ENCODE measurements around the gene ARL8B.
"Not testable (repeated sequence)": the region's sequence is repeated elsewhere in the genome, so short reads cannot be mapped to it uniquely, and the experiment has no call there.

Gene ARL8B

DNA sequence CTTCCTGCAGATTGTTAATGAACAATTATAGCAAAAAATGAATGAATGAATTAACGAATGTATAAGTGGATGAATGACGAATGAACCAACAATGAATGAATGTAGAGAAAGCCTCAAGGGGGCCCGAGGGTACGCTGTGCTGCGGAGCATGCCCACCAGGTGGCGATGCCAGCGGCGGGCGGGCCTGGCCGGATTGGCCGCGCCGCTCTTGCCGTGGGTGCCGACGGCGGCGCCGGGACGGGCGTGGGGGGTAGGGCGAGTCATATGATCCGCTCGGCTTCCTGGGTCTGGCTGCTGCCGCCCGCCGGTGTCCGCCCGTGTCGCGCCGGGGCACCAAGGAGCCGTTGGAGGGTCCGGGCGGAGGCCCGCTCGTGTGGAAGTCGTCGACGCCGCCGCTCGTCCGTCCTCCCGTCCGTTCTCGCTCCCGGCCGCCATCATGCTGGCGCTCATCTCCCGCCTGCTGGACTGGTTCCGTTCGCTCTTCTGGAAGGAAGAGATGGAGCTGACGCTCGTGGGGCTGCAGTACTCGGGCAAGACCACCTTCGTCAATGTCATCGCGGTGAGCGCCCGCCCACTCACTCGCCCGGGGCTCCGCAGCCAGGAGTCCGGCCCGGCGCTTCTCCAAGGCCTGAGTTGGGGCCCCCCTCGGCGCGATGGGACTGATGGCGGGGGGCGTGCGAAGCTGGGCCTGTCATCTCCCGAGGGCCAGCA is at the start of gene ARL8B:
Gene ARL8B, plus strand, starts transcription at position 263 of the 711 bp plus-strand sequence. Its CDS starts 174 bp downstream, at position 437.
- peaks cover 3 to 35% (median 29%) of the 10 kb centered on the region in 5 donors for H3K4me1 ChIP-seq (ENCODE audit: control insufficient read depth in 5 of 5, insufficient read depth in 5 of 5, low read length in 5 of 5)
- H3K9me3 ChIP-seq (ENCODE audit: control insufficient read depth in 5 of 5, low read length in 5 of 5): no peaks in the 10 kb centered on the region
- peak within 1 kb of the TSS; percentile 91 for H3K27ac ChIP-seq (ENCODE audit: low read depth, low read length)
- peak within 1 kb of the TSS; percentile 79 to 97 (median 93) for H3K4me3 ChIP-seq (ENCODE audit: low read depth in 1 of 5, low read length in 5 of 5)
- H3K27me3 ChIP-seq (ENCODE audit: control insufficient read depth in 5 of 5, insufficient read depth in 4 of 5, low read length in 5 of 5): no peaks in the 10 kb centered on the region
- peak within 1 kb of the TSS; percentile 56 to 99 (median 96) for H3K9ac ChIP-seq (ENCODE audit: low read length in 5 of 5)
- no peaks in the 10 kb centered on the region for H3K36me3 ChIP-seq (ENCODE audit: control insufficient read depth in 5 of 5, insufficient read depth in 5 of 5, low read length in 5 of 5)

DNA sequence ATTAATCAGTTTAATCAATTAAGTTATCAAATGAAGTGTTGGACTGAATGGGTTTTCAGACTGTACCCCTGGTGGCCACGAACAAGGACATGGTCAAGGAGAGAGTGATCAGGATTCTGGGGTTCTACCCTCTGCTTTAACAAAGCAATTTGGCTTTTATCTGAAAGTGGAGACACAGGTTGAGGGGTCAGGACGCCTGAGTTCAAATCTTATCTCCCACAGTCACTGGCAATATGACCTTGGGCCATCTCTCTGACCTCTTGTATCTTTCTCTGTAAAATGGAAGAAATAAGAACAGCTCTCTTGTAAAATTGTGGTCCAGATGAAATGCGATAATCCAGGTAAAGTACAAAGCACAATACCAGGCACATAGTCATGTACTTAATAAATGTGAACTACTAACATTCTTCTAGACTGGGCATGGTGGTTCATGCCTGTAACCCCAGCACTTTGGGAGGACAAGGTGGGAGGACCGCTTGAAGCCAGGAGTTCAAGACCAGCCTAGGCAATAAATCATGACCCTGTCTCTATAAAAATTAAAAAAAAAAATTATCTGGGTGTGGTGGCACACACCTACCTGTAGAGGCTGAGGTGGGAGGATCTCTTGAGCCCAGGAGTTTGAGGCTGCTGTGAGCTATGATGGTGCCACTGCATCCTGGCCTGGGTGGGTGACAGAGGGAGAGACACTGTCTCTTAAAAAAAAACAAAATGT is 48.6 kb upstream of the ARL8B start:
- Histone ChIP-seq H3K4me1 (ENCODE audit: control insufficient read depth in 5 of 5, insufficient read depth in 5 of 5, low read length in 5 of 5) (peaks cover 0 to 12% (median 0%) of the 10 kb centered on the region in 5 donors), H3K27me3 (ENCODE audit: control insufficient read depth in 5 of 5, insufficient read depth in 4 of 5, low read length in 5 of 5) (no peaks in the 10 kb centered on the region), H3K27ac (ENCODE audit: low read depth, low read length) (no peak overlapping the region), H3K4me3 (ENCODE audit: low read depth in 1 of 5, low read length in 5 of 5) (no peak overlapping the region), H3K9me3 (ENCODE audit: control insufficient read depth in 5 of 5, low read length in 5 of 5) (no peaks in the 10 kb centered on the region), H3K36me3 (ENCODE audit: control insufficient read depth in 5 of 5, insufficient read depth in 5 of 5, low read length in 5 of 5) (no peaks in the 10 kb centered on the region), H3K9ac (ENCODE audit: low read length in 5 of 5) (no peak overlapping the region)

DNA sequence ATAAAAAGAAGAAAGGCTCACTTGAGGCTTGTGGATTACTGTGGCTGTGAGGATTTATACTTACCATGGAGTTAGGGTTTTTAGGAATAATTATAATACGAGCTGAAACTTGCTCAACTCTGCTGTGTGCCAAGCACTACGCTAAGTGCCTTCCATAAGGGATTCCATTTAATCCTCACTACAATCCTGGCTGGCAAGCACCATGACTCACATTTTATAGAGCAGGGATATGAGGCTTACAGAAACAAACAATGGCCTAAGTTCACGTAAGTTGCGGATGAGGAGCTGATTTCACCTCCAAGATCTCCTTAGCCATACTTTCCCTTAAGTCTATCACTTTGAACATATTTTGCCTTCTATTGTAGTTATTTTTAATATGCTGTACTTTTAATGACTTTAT is 43.9 kb upstream of the ARL8B start:
- no peak overlapping the region for H3K4me3 ChIP-seq (ENCODE audit: low read depth in 1 of 5, low read length in 5 of 5)
- H3K27ac ChIP-seq (ENCODE audit: low read depth, low read length): no peak overlapping the region
- H3K9me3 ChIP-seq (ENCODE audit: control insufficient read depth in 5 of 5, low read length in 5 of 5): no peaks in the 10 kb centered on the region
- no peaks in the 10 kb centered on the region for H3K4me1 ChIP-seq (ENCODE audit: control insufficient read depth in 5 of 5, insufficient read depth in 5 of 5, low read length in 5 of 5)
- H3K9ac ChIP-seq (ENCODE audit: low read length in 5 of 5): no peak overlapping the region
- no peaks in the 10 kb centered on the region for H3K36me3 ChIP-seq (ENCODE audit: control insufficient read depth in 5 of 5, insufficient read depth in 5 of 5, low read length in 5 of 5)
- H3K27me3 ChIP-seq (ENCODE audit: control insufficient read depth in 5 of 5, insufficient read depth in 4 of 5, low read length in 5 of 5): no peaks in the 10 kb centered on the region

DNA sequence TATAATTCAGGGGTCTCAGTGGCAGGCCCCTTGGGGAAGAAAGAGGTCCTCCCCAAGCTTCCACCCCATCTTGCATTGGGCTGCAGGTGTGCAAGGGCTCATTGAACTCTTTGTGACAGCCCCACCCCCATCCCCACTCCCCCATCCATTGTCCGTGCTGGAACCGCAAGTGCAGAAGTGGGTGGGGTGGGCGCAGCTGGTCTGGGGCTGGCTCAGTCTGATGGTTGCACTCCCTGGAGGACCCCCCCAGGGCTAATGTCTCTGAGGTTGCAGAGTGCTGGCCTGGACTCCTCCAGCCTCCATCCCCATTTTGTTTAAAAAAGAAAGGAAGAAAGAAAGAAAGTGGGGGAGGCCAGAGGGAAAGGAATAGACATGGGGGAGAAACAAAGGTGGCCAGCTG is 42.3 kb upstream of the ARL8B start:
- Histone ChIP-seq H3K9me3 (ENCODE audit: control insufficient read depth in 5 of 5, low read length in 5 of 5) (no peaks in the 10 kb centered on the region), H3K36me3 (ENCODE audit: control insufficient read depth in 5 of 5, insufficient read depth in 5 of 5, low read length in 5 of 5) (no peaks in the 10 kb centered on the region), H3K27me3 (ENCODE audit: control insufficient read depth in 5 of 5, insufficient read depth in 4 of 5, low read length in 5 of 5) (no peaks in the 10 kb centered on the region), H3K9ac (ENCODE audit: low read length in 5 of 5) (no peak overlapping the region), H3K27ac (ENCODE audit: low read depth, low read length) (no peak overlapping the region), H3K4me3 (ENCODE audit: low read depth in 1 of 5, low read length in 5 of 5) (no peak overlapping the region), H3K4me1 (ENCODE audit: control insufficient read depth in 5 of 5, insufficient read depth in 5 of 5, low read length in 5 of 5) (no peaks in the 10 kb centered on the region)

DNA sequence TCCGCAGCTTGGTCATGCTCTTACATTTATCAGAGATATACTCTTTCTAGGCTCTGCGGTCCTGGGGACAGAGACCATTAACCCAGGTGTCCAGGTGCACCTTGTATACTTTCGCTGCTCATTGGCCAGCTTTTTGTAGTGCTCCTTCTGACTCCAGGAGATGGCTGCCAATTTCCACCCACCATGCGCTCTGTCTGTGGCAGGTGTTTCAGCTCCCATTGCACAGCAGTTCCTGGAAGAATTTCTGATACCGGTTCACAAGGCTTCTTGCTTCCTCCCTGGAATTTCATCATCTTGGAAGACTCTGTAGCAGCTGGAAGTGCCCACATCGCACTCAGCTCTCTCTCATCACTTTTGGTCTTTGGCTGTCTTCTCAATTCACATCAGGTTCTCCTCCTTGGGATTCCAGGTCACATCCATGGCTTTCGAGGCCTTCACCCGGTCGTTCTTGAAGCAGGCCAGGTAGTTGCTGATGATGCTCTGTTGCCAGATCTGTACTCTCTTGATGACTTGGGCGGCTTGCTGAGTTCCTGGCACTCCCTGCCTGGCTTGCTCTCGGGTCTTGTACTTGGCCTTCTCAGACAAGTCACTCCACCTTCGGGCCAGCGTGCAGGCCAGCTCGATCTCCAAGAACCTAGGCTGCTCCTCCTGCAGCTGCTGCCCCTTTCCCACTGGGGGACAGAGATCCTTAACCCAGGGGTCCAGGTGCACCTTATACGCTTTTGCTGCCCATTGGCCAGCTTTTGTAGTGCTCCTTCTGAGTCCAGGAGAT is 41.1 kb upstream of the ARL8B start:
- Histone ChIP-seq H3K27me3 (ENCODE audit: control insufficient read depth in 5 of 5, insufficient read depth in 4 of 5, low read length in 5 of 5) (no peaks in the 10 kb centered on the region), H3K9ac (ENCODE audit: low read length in 5 of 5) (no peak overlapping the region), H3K4me1 (ENCODE audit: control insufficient read depth in 5 of 5, insufficient read depth in 5 of 5, low read length in 5 of 5) (no peaks in the 10 kb centered on the region), H3K9me3 (ENCODE audit: control insufficient read depth in 5 of 5, low read length in 5 of 5) (no peaks in the 10 kb centered on the region), H3K36me3 (ENCODE audit: control insufficient read depth in 5 of 5, insufficient read depth in 5 of 5, low read length in 5 of 5) (no peaks in the 10 kb centered on the region), H3K4me3 (ENCODE audit: low read depth in 1 of 5, low read length in 5 of 5) (no peak overlapping the region), H3K27ac (ENCODE audit: low read depth, low read length) (no peak overlapping the region)

DNA sequence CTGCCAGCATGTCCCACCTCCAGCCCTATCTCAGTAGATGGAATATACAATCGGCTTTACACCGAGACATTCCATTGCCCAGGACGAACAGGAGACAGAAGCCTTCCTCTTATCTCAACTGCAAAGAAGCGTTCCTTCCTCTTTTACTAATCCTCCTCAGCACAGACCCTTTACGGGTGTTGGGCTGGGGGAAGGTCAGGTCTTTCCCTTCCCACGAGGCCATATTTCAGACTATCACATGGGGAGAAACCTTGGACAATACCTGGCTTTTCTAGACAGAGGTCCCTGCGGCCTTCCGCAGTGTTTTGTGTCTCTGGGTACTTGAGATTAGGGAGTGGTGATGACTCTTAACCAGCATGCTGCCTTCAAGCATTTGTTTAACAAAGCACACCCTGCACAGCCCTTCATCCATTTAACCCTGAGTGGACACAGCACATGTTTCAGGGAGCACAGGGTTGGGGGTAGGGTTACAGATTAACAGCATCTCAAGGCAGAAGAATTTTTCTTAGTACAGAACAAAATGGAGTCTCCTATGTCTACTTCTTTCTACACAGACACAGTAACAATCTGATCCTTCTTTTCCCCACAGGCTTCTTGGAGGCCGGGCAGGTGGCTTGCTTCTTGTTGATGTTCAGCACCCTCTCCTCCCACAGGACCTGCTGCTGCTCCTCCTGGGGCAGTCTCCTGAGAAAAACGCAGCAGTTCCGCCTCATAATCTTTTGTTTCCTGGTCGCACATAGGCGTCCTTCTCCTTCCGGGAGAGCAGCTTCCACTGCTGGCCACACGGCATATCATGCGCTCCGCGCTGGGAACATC is 39.9 kb upstream of the ARL8B start:
- not testable (repeated sequence) for H3K36me3 ChIP-seq (ENCODE audit: control insufficient read depth in 5 of 5, insufficient read depth in 5 of 5, low read length in 5 of 5); H3K4me3 ChIP-seq (ENCODE audit: low read depth in 1 of 5, low read length in 5 of 5); H3K9ac ChIP-seq (ENCODE audit: low read length in 5 of 5); H3K27ac ChIP-seq (ENCODE audit: low read depth, low read length); H3K27me3 ChIP-seq (ENCODE audit: control insufficient read depth in 5 of 5, insufficient read depth in 4 of 5, low read length in 5 of 5); H3K4me1 ChIP-seq (ENCODE audit: control insufficient read depth in 5 of 5, insufficient read depth in 5 of 5, low read length in 5 of 5); H3K9me3 ChIP-seq (ENCODE audit: control insufficient read depth in 5 of 5, low read length in 5 of 5)

DNA sequence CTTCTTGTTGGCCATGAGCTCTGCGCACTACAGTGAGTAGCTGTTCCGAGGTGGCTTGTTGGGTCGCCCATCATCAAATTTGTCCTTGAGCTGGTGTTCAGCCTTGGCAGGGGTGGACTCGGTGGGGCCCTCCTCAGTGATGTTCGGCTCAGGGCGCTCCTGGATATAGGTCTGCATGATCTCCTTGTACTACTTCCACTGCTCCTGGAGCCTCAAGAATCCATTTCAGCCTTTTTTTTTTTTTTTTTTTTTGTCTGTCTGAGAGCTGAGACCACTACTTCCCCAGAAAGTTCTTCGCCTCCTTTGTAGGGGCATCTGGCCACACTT is 39.3 kb upstream of the ARL8B start:
- Histone ChIP-seq H3K36me3 (ENCODE audit: control insufficient read depth in 5 of 5, insufficient read depth in 5 of 5, low read length in 5 of 5) (no peaks in the 10 kb centered on the region), H3K9me3 (ENCODE audit: control insufficient read depth in 5 of 5, low read length in 5 of 5) (no peaks in the 10 kb centered on the region), H3K9ac (ENCODE audit: low read length in 5 of 5) (no peak overlapping the region), H3K4me1 (ENCODE audit: control insufficient read depth in 5 of 5, insufficient read depth in 5 of 5, low read length in 5 of 5) (peaks cover 0 to 9% (median 1%) of the 10 kb centered on the region in 5 donors), H3K27ac (ENCODE audit: low read depth, low read length) (no peak overlapping the region), H3K27me3 (ENCODE audit: control insufficient read depth in 5 of 5, insufficient read depth in 4 of 5, low read length in 5 of 5) (no peaks in the 10 kb centered on the region), H3K4me3 (ENCODE audit: low read depth in 1 of 5, low read length in 5 of 5) (no peak overlapping the region)

DNA sequence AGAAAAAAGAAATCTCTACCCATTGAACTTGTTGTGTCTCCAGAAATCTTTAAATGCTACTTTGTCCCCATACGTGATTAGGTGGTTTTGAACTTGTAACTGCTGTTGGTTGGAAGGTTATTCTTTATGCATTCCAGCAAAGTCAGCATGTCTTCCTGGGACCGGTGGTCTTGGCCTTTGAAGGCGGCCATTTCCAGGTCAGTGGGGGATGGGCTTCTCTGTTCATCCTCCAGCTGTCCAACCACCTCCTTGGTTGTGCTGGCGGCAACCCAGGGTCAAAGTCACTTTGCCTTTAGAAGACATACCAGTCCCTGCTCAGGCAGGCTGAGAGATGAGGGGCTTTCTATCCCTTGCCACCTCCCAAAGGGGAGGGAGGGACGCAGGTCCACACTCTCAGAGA is 37.9 kb upstream of the ARL8B start:
- Histone ChIP-seq H3K4me3 (ENCODE audit: low read depth in 1 of 5, low read length in 5 of 5) (no peak overlapping the region), H3K27me3 (ENCODE audit: control insufficient read depth in 5 of 5, insufficient read depth in 4 of 5, low read length in 5 of 5) (no peaks in the 10 kb centered on the region), H3K9ac (ENCODE audit: low read length in 5 of 5) (no peak overlapping the region), H3K27ac (ENCODE audit: low read depth, low read length) (no peak overlapping the region), H3K36me3 (ENCODE audit: control insufficient read depth in 5 of 5, insufficient read depth in 5 of 5, low read length in 5 of 5) (no peaks in the 10 kb centered on the region), H3K4me1 (ENCODE audit: control insufficient read depth in 5 of 5, insufficient read depth in 5 of 5, low read length in 5 of 5) (peaks cover 0 to 15% (median 4%) of the 10 kb centered on the region in 5 donors), H3K9me3 (ENCODE audit: control insufficient read depth in 5 of 5, low read length in 5 of 5) (no peaks in the 10 kb centered on the region)

DNA sequence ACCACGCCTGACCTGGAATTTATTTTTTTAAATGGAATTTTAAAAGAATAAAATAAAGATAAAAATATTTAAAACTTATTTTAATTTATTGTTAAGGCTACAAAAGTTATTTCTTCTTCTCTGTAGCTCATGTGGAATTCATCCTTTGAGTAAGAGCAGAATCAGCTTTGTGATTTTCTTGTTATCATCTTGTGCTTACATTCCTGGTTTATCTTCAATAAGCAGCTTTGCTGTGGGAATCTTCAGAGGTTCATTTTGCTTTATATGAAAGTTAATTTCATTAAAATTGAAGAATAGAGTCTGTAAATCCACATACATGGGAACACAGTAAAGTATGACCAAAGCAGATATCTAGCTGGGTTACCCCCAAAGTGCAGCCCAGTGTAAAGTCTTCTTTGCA is 35.4 kb upstream of the ARL8B start:
- Histone ChIP-seq H3K27me3 (ENCODE audit: control insufficient read depth in 5 of 5, insufficient read depth in 4 of 5, low read length in 5 of 5) (no peaks in the 10 kb centered on the region), H3K36me3 (ENCODE audit: control insufficient read depth in 5 of 5, insufficient read depth in 5 of 5, low read length in 5 of 5) (no peaks in the 10 kb centered on the region), H3K4me1 (ENCODE audit: control insufficient read depth in 5 of 5, insufficient read depth in 5 of 5, low read length in 5 of 5) (peaks cover 0 to 15% (median 4%) of the 10 kb centered on the region in 5 donors), H3K4me3 (ENCODE audit: low read depth in 1 of 5, low read length in 5 of 5) (no peak overlapping the region), H3K9me3 (ENCODE audit: control insufficient read depth in 5 of 5, low read length in 5 of 5) (no peaks in the 10 kb centered on the region), H3K9ac (ENCODE audit: low read length in 5 of 5) (no peak overlapping the region), H3K27ac (ENCODE audit: low read depth, low read length) (no peak overlapping the region)
